ENCODE measurements around the gene LILRA5. TPM values are rescaled to one million over a fixed set of nuclear protein-coding genes. Genes with fewer than 3 reads are reported as not detected.

LILRA5 gene
- total and polyA plus RNA-seq, 2 of the 13 experiments (the other 11 are each of a cell fraction or from before 2014, with no cell fraction given) = not detected

DNA sequence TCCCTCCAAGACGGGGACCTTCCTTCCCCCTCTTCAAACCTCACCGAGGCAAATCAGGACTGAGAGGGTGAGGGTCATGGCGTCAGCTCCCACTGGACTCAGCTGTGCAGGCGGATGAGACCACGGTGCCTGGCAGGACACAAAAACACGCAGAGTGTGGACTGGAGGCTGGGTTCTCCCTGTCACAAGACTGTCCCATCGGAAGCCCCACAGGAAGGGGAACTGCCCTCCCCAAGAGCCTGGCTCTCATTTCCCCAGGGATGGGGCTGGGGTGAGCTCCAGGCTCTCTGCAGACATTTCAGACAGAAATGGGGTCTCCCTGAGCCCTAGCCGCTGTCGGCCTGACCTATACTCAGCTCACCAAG, 55.9 kb downstream of the LILRA5 start, which contains the start of gene LILRB5 (continued):
- TF ChIP-seq, protein P1, sequence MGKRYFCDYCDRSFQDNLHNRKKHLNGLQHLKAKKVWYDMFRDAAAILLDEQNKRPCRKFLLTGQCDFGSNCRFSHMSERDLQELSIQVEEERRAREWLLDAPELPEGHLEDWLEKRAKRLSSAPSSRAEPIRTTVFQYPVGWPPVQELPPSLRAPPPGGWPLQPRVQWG (CRISPR knock-in tag; IDR thresholded peaks at IDR 0.05; ENCODE audit: borderline replicate concordance, low read depth) = no peak
- TF ChIP-seq MIER2 (CRISPR knock-in tag; IDR thresholded peaks at IDR 0.05) = no peak
- no peak for TF ChIP-seq JDP2 (CRISPR knock-in tag; IDR thresholded peaks at IDR 0.05; ENCODE audit: borderline replicate concordance)
- TF ChIP-seq, protein P2, sequence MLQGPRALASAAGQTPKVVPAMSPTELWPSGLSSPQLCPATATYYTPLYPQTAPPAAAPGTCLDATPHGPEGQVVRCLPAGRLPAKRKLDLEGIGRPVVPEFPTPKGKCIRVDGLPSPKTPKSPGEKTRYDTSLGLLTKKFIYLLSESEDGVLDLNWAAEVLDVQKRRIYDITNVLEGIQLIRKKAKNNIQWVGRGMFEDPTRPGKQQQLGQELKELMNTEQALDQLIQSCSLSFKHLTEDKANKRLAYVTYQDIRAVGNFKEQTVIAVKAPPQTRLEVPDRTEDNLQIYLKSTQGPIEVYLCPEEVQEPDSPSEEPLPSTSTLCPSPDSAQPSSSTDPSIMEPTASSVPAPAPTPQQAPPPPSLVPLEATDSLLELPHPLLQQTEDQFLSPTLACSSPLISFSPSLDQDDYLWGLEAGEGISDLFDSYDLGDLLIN (CRISPR knock-in tag; IDR thresholded peaks at IDR 0.05; ENCODE audit: borderline replicate concordance) = no peak
- TF ChIP-seq ZBTB20 (CRISPR knock-in tag; IDR thresholded peaks at IDR 0.05; ENCODE audit: borderline replicate concordance, low read depth) = no peak
- no peak for TF ChIP-seq RARA (CRISPR knock-in tag; IDR thresholded peaks at IDR 0.05)
- TF ChIP-seq, protein P3, sequence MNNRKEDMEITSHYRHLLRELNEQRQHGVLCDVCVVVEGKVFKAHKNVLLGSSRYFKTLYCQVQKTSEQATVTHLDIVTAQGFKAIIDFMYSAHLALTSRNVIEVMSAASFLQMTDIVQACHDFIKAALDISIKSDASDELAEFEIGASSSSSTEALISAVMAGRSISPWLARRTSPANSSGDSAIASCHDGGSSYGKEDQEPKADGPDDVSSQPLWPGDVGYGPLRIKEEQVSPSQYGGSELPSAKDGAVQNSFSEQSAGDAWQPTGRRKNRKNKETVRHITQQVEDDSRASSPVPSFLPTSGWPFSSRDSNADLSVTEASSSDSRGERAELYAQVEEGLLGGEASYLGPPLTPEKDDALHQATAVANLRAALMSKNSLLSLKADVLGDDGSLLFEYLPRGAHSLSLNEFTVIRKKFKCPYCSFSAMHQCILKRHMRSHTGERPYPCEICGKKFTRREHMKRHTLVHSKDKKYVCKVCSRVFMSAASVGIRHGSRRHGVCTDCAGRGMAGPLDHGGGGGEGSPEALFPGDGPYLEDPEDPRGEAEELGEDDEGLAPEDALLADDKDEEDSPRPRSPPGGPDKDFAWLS (CRISPR knock-in tag; IDR thresholded peaks at IDR 0.05; ENCODE audit: borderline replicate concordance) = no peak

Small RNA genes lying within 50 kb of the gene (microRNA-seq; reads per million reads assigned to microRNA genes)
- not detected for gene MIR4752

Small RNA genes lying within 50 kb of the gene (small RNA-seq; reads per million reads assigned to genes)
- gene AC245884.12 (ENCODE audit: insufficient read depth in 2 of 3, insufficient read length in 3 of 3, low read depth in 2 of 3, low replicate concordance in 1 of 3) (0 reads per million in 3 experiments), gene MIR4752 (ENCODE audit: insufficient read depth in 2 of 3, insufficient read length in 3 of 3, low read depth in 2 of 3, low replicate concordance in 1 of 3) (0 reads per million in 3 experiments), gene RNU6-1307P (ENCODE audit: insufficient read depth in 2 of 3, insufficient read length in 3 of 3, low read depth in 2 of 3, low replicate concordance in 1 of 3) (0 reads per million in 3 experiments)

Other genes with a start within 250 kb of the LILRA5 start
- not detected in 2 replicates for gene VSTM1, start 249.3 kb downstream of the LILRA5 start, total RNA-seq (2016; rRNA removed; fragmentation: Illumina TruSeq; extraction: Trizol)
- gene VSTM1, start 249.3 kb downstream of the LILRA5 start, polyA plus RNA-seq (2011; rRNA removed) = not detected in 2 replicates
- gene TARM1, start 231.8 kb downstream of the LILRA5 start, total RNA-seq (2016; rRNA removed; fragmentation: Illumina TruSeq; extraction: Trizol) = not detected in 2 replicates
- gene TARM1, start 231.8 kb downstream of the LILRA5 start, polyA plus RNA-seq (2011; rRNA removed) = not detected in 2 replicates
- gene OSCAR, start 212.4 kb downstream of the LILRA5 start, total RNA-seq (2016; rRNA removed; fragmentation: Illumina TruSeq; extraction: Trizol) = not detected in 2 replicates
- gene OSCAR, start 212.4 kb downstream of the LILRA5 start, polyA plus RNA-seq (2011; rRNA removed) = 1.9 and 2.8 TPM in 2 replicates
- 70.9 and 75.4 TPM in 2 replicates for gene NDUFA3, start 210.3 kb downstream of the LILRA5 start, total RNA-seq (2016; rRNA removed; fragmentation: Illumina TruSeq; extraction: Trizol)
- 31.6 and 33.7 TPM in 2 replicates for gene NDUFA3, start 210.3 kb downstream of the LILRA5 start, polyA plus RNA-seq (2011; rRNA removed)
- 10.7 and 13.5 TPM in 2 replicates for gene TFPT, start 197.5 kb downstream of the LILRA5 start, total RNA-seq (2016; rRNA removed; fragmentation: Illumina TruSeq; extraction: Trizol)
- 8.4 and 8.6 TPM in 2 replicates for gene TFPT, start 197.5 kb downstream of the LILRA5 start, polyA plus RNA-seq (2011; rRNA removed)
- 63.8 and 68.9 TPM in 2 replicates for gene PRPF31, start 197.4 kb downstream of the LILRA5 start, total RNA-seq (2016; rRNA removed; fragmentation: Illumina TruSeq; extraction: Trizol)
- 23.8 and 29.5 TPM in 2 replicates for gene PRPF31, start 197.4 kb downstream of the LILRA5 start, polyA plus RNA-seq (2011; rRNA removed)
- 5.8 and 7.6 TPM in 2 replicates for gene CNOT3, start 175.4 kb downstream of the LILRA5 start, total RNA-seq (2016; rRNA removed; fragmentation: Illumina TruSeq; extraction: Trizol)
- gene CNOT3, start 175.4 kb downstream of the LILRA5 start, polyA plus RNA-seq (2011; rRNA removed) = 4.3 and 4.9 TPM in 2 replicates
- gene LENG1, start 153.4 kb downstream of the LILRA5 start, total RNA-seq (2016; rRNA removed; fragmentation: Illumina TruSeq; extraction: Trizol) = 3.8 and 4.0 TPM in 2 replicates
- gene LENG1, start 153.4 kb downstream of the LILRA5 start, polyA plus RNA-seq (2011; rRNA removed) = 1.8 and 2.0 TPM in 2 replicates
- gene TMC4, start 140.0 kb downstream of the LILRA5 start, total RNA-seq (2016; rRNA removed; fragmentation: Illumina TruSeq; extraction: Trizol) = 0.24 TPM in 1 of 2 replicates, not detected in the other
- 0.13 and 0.35 TPM in 2 replicates for gene TMC4, start 140.0 kb downstream of the LILRA5 start, polyA plus RNA-seq (2011; rRNA removed)
- 9.0 and 22.2 TPM in 2 replicates for gene MBOAT7, start 123.6 kb downstream of the LILRA5 start, total RNA-seq (2016; rRNA removed; fragmentation: Illumina TruSeq; extraction: Trizol)
- gene MBOAT7, start 123.6 kb downstream of the LILRA5 start, polyA plus RNA-seq (2011; rRNA removed) = 25.5 and 42.2 TPM in 2 replicates
- gene TSEN34, start 121.9 kb downstream of the LILRA5 start, total RNA-seq (2016; rRNA removed; fragmentation: Illumina TruSeq; extraction: Trizol) = 64.8 and 65.4 TPM in 2 replicates
- 55.1 and 62.6 TPM in 2 replicates for gene TSEN34, start 121.9 kb downstream of the LILRA5 start, polyA plus RNA-seq (2011; rRNA removed)
- 1,411 and 1,450 TPM in 2 replicates for gene RPS9, start 112.3 kb downstream of the LILRA5 start, total RNA-seq (2016; rRNA removed; fragmentation: Illumina TruSeq; extraction: Trizol)
- gene RPS9, start 112.3 kb downstream of the LILRA5 start, polyA plus RNA-seq (2011; rRNA removed) = 2,903 and 3,161 TPM in 2 replicates
- not detected in 2 replicates for gene LILRB3, start 90.2 kb downstream of the LILRA5 start, total RNA-seq (2016; rRNA removed; fragmentation: Illumina TruSeq; extraction: Trizol)
- 0.10 and 0.22 TPM in 2 replicates for gene LILRB3, start 90.2 kb downstream of the LILRA5 start, polyA plus RNA-seq (2011; rRNA removed)
- not detected in 2 replicates for gene LILRA6, start 70.4 kb downstream of the LILRA5 start, total RNA-seq (2016; rRNA removed; fragmentation: Illumina TruSeq; extraction: Trizol)
- gene LILRA6, start 70.4 kb downstream of the LILRA5 start, polyA plus RNA-seq (2011; rRNA removed) = not detected in 2 replicates
- not detected in 2 replicates for gene LILRB5, start 55.9 kb downstream of the LILRA5 start, total RNA-seq (2016; rRNA removed; fragmentation: Illumina TruSeq; extraction: Trizol)
- not detected in 2 replicates for gene LILRB5, start 55.9 kb downstream of the LILRA5 start, polyA plus RNA-seq (2011; rRNA removed)
- gene LILRB2, start 32.1 kb downstream of the LILRA5 start, total RNA-seq (2016; rRNA removed; fragmentation: Illumina TruSeq; extraction: Trizol) = not detected in 2 replicates
- gene LILRB2, start 32.1 kb downstream of the LILRA5 start, polyA plus RNA-seq (2011; rRNA removed) = not detected in 2 replicates
- not detected in 2 replicates for gene LILRA4, start 26.0 kb upstream of the LILRA5 start, total RNA-seq (2016; rRNA removed; fragmentation: Illumina TruSeq; extraction: Trizol)
- 0.07 and 0.72 TPM in 2 replicates for gene LILRA4, start 26.0 kb upstream of the LILRA5 start, polyA plus RNA-seq (2011; rRNA removed)
- gene LAIR1, start 51.8 kb upstream of the LILRA5 start, total RNA-seq (2016; rRNA removed; fragmentation: Illumina TruSeq; extraction: Trizol) = 0.70 and 1.2 TPM in 2 replicates
- 0.75 and 1.1 TPM in 2 replicates for gene LAIR1, start 51.8 kb upstream of the LILRA5 start, polyA plus RNA-seq (2011; rRNA removed)
- gene TTYH1, start 102.3 kb upstream of the LILRA5 start, total RNA-seq (2016; rRNA removed; fragmentation: Illumina TruSeq; extraction: Trizol) = 10.6 and 19.9 TPM in 2 replicates
- gene TTYH1, start 102.3 kb upstream of the LILRA5 start, polyA plus RNA-seq (2011; rRNA removed) = 6.9 and 8.9 TPM in 2 replicates
- 5.8 and 14.3 TPM in 2 replicates for gene LENG8, start 136.0 kb upstream of the LILRA5 start, total RNA-seq (2016; rRNA removed; fragmentation: Illumina TruSeq; extraction: Trizol)
- 38.3 and 41.9 TPM in 2 replicates for gene LENG8, start 136.0 kb upstream of the LILRA5 start, polyA plus RNA-seq (2011; rRNA removed)
- gene LENG9, start 150.6 kb upstream of the LILRA5 start, total RNA-seq (2016; rRNA removed; fragmentation: Illumina TruSeq; extraction: Trizol) = 1.5 and 2.9 TPM in 2 replicates
- 0.75 and 1.2 TPM in 2 replicates for gene LENG9, start 150.6 kb upstream of the LILRA5 start, polyA plus RNA-seq (2011; rRNA removed)
- gene CDC42EP5, start 160.1 kb upstream of the LILRA5 start, total RNA-seq (2016; rRNA removed; fragmentation: Illumina TruSeq; extraction: Trizol) = 0.83 and 1.6 TPM in 2 replicates
- 0.34 and 0.41 TPM in 2 replicates for gene CDC42EP5, start 160.1 kb upstream of the LILRA5 start, polyA plus RNA-seq (2011; rRNA removed)
- gene LAIR2, start 189.7 kb upstream of the LILRA5 start, total RNA-seq (2016; rRNA removed; fragmentation: Illumina TruSeq; extraction: Trizol) = 0.76 and 1.3 TPM in 2 replicates
- 1.9 and 3.6 TPM in 2 replicates for gene LAIR2, start 189.7 kb upstream of the LILRA5 start, polyA plus RNA-seq (2011; rRNA removed)